Articular chondrocyte of knee joint (primary cell): ENCODE results near the gene TAS1R2. TPM values are rescaled to one million over a fixed set of nuclear protein-coding genes. Genes with fewer than 3 reads are reported as not detected.

Experiments used
- small RNA-seq: library from RNA; depleted of rRNA; stranded (forward); fragments of <200 nt; gene quantifications from one replicate; pipeline ENCODE3, GENCODE V24; 2012
- total RNA-seq: library from RNA; depleted of rRNA; stranded (reverse); fragments of >200 nt; gene quantifications from 2 replicates; pipeline ENCODE4 v1.2.3, GENCODE V29; 2012

The TAS1R2 gene
- total RNA-seq, result not detected in 2 replicates

DNA sequence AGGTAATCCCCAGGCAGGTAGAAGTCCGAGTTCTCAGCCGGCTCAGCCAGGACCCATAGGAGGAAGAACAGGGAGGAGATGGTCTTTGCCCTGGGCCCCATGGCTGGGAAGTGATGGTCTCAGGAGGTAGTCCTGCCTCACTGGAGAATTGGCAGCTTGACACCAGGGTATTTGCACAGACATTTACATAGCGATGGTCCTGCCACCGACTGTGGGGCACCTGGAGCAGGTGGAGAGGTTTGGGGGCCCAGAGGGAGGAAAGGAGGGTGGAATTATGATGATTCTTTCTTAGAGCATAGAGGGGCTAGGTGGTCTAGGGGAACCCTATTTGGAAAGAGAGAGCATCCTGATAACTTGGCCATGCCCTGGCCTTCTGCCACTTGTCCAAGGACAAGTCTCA lies at the start of gene TAS1R2:
TAS1R2 (minus strand) TSS at position 101 of the 400 bp plus-strand sequence; CDS start at position 101, 0 bp downstream.

DNA sequence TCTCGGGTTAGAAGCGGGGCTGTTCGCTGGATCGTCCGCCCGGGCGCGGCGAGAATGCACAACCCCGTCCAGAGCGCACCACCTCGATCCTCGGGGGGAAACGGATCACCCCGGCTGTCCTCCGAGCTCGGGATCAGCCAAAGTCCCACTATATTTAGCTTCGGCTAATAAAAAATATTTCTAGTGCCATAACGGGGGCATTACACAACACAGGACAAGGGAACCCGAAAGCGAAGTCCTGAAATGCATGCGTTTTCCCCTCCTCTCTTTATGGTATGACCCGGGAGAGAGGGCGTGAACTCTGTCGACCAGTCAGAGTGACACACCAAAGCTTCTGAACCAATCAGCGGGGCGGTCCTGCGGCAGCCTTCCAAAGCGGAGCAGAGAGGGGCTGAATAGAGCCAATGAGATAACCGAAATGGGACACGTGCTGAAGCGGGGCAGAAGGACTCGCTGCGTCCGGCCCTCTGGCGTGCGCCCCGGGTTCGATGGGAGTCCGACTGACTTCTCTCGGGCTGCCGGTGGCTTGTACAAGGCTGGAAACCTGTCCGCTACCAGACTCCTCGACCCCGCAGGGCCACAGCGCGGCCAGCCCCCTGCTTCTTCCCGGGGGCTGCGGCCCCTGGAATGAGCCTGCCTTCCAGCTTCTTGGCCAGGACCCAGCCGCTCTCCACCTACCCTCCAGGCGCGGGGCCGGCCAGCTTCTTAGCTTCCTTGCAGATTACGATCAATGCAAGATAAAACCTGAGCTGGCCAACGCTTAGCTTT lies 43.2 kb upstream of the TAS1R2 start, which contains the start of gene ALDH4A1:
ALDH4A1 (minus strand) TSS at position 33 of the 768 bp plus-strand sequence; CDS start at position 1, 32 bp downstream.

Small RNA genes lying within 50 kb of the gene (small RNA-seq; reads per million reads assigned to genes)
- gene MIR1290 (not detected), gene MIR4695 (not detected)

Other genes starting within 250 kb of the TAS1R2 start
- not detected in 2 replicates for gene PAX7, start 228.8 kb downstream of the TAS1R2 start, total RNA-seq
- 5.8 and 8.2 TPM in 2 replicates for gene ALDH4A1, start 42.9 kb upstream of the TAS1R2 start, total RNA-seq
- 6.3 and 9.1 TPM in 2 replicates for gene IFFO2, start 97.0 kb upstream of the TAS1R2 start, total RNA-seq